LNCaP clone FGC (cell line): ENCODE results near the gene CCR5.
"Not testable (repeated sequence)": the region's sequence is repeated elsewhere in the genome, so short reads cannot be mapped to it uniquely, and the experiment has no call there.

ENCODE experiments used
- DNase-seq: peaks from one replicate; pipeline ENCODE4 v3.0.0-alpha.2; 2011; ENCODE audit warnings: low read depth
- H3K4me3 ChIP-seq: 2 replicates; pipeline ENCODE4 v1.5.1; 2011; ENCODE audit warnings: mild to moderate bottlenecking, low read depth, low read length, control low read depth
- TF ChIP-seq, protein P1 (sequence below): IDR thresholded peaks from 2 replicates; pipeline ENCODE4 v1.5.1; 2012; ENCODE audit warnings: mild to moderate bottlenecking; ENCODE audit not compliant: control insufficient read depth, insufficient read depth; ENCODE audit errors: extremely low read depth

CCR5 gene

DNA sequence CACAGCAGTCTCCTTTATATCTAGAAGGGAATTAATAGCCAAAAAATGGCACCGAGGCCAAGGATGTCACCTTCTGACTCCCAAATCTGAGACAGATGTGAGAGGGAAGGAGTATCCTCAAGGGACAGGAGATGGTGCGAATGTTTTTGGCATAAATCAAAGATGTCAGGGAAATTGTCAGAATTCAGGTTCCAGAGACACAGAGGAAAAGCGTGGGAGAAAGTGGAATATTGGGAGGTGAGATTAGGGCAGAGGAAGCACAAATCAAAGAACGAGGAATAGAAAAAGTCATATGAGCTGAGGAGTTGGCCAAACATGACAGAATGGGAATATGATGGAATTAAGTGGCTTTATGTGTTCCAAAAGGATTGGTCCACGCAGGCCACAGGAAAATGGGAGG lies 30.1 kb downstream of the CCR5 start:
- TF ChIP-seq, protein P1, sequence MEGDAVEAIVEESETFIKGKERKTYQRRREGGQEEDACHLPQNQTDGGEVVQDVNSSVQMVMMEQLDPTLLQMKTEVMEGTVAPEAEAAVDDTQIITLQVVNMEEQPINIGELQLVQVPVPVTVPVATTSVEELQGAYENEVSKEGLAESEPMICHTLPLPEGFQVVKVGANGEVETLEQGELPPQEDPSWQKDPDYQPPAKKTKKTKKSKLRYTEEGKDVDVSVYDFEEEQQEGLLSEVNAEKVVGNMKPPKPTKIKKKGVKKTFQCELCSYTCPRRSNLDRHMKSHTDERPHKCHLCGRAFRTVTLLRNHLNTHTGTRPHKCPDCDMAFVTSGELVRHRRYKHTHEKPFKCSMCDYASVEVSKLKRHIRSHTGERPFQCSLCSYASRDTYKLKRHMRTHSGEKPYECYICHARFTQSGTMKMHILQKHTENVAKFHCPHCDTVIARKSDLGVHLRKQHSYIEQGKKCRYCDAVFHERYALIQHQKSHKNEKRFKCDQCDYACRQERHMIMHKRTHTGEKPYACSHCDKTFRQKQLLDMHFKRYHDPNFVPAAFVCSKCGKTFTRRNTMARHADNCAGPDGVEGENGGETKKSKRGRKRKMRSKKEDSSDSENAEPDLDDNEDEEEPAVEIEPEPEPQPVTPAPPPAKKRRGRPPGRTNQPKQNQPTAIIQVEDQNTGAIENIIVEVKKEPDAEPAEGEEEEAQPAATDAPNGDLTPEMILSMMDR: no peak
- no peak for DNase-seq
- no peak overlapping the region for H3K4me3 ChIP-seq

DNA sequence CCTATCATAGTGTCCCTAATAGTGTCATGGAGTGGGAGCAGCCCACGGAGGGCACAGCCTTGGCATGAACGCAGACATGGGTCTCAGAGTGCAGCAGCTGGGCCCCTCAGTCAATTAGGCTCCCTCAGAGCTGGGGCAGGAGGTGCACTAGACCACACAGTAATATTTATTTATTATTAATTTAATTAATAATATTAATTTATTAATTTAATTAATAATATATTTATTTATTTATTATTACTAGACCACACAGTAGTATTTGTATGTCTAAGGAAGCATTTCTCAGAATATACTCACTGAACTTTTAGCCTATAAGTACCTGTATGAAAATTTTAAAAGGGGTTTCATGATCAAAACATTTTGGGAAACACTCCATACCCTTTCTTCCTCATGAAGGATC lies 30.8 kb downstream of the CCR5 start:
- no peak for DNase-seq
- TF ChIP-seq, protein P1: no peak

DNA sequence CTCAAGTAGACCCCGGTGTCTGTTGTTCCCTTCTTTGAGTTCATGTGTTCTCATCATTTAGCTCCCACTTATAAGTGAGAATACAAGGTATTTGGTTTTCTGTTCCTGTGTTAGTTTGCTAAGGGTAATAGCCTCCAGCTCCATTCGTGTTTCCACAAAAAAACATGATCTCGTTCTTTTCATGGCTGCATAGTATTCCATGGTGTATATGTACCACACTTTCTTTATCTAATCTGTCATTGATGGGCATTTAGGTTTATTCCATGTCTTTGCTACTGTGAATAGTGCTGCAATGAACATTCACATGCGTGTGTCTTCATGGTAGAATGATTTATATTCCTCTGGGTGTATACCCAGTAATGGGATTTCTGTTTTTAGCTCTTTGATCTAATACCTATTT lies 32.2 kb downstream of the CCR5 start:
- H3K4me3 ChIP-seq, DNase-seq: not testable (repeated sequence)

More for the DNA sequence above, 30.8 kb downstream of the CCR5 start:
- no peak overlapping the region for H3K4me3 ChIP-seq

DNA sequence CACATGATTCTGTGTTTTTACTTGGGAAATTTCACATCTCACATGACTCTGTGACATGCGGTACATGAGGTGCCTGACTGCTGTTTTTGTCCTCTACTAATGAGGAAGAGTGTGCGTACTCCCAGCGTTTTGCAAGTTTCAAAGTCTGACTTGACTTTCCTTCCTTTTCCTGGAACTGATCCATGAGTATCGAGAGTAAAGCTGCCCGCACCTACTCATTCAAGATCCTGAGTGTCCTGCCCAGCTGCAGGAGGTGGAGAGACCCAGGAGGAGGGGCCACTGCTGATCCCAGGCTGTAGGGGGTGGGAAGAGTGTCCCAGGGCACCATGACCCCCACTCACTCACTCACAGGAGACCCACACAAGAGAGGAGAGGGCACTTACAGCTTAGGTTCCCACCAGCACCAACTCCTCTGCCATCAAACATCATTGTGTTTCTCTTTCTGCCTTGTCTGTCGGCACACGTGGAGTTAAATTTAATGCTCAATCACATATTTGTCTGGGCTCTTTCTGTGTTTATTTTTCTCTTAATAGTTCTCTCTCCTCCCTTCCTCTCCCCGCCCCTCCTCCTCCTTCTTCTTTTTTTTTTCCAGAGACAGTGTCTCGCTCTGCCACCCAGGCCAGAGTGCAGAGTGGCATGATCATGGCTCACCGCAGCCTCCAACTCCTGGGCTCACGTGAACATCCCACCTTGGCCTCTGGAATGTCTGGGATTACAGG lies 34.7 kb downstream of the CCR5 start:
- TF ChIP-seq, protein P1: no peak
- DNase-seq: peak; percentile 77
- peak overlapping the region; percentile 21 for H3K4me3 ChIP-seq

DNA sequence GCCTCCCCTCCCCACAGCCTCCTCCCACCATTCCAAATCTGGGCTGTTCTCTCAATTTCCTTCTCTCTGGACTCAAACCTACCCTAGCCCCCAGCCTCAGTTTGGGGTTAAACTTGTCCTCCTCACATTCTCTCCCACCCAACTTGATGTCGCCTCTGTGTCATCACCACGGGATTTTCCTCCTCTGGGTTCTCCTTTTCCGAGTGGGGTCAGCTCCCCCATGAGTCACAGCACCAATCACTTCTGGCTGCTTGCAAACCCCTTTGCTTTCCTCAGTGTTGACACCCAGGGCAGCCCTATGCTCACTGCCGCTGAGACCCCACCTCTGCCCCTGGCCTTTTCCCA lies 35.7 kb downstream of the CCR5 start:
- no peak overlapping the region for H3K4me3 ChIP-seq
- no peak for DNase-seq
- TF ChIP-seq, protein P1: no peak

DNA sequence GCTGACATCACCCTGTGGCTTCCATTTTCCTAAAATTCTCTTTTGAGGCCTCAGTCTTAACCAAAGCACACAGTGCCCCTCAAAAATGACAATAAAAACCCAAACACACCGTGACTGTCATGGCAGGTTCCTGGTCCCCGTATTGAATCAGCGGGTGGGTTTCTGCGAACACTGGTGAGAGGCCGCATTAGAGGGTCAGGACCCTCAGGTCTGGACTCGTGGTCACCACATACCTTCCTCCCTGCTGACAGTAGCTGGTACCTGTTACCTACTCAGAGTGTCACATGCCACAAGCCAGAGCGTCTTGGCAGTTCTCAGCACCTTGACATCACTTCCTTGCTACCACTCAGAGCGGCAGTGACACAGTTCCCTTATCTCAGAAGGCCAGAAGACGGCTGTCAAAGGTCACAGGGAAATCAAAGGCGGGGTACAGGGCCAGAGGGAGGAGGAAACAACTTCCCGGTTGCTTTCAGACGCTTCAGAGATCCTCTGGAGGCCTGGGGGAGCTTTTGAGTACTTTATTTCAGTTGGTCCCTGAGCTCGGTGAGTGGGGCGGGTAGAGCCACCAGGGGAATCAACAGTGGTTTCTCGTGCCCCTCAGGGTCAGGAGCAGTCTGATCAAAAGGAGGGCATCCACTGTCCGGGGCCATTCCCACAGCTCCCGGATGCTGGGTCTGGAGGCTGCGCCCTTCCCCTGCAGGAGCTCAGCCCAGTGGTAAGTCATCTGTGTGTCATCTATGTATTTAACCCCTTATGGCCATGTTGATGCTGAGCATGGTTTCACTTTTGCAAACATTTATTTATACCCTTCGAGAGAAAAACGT lies 36.3 kb downstream of the CCR5 start, which contains the start of the genes CCR5AS and CCRL2:
TSS of gene CCR5AS (minus strand) at position 279 of the 824 bp plus-strand sequence.
TSS of gene CCRL2 (plus strand) at position 472 of the 824 bp plus-strand sequence. CDS start 821 bp downstream, outside the sequence.
- no peak within 1 kb of the TSS for H3K4me3 ChIP-seq
- no peak for DNase-seq
- TF ChIP-seq, protein P1: no peak

DNA sequence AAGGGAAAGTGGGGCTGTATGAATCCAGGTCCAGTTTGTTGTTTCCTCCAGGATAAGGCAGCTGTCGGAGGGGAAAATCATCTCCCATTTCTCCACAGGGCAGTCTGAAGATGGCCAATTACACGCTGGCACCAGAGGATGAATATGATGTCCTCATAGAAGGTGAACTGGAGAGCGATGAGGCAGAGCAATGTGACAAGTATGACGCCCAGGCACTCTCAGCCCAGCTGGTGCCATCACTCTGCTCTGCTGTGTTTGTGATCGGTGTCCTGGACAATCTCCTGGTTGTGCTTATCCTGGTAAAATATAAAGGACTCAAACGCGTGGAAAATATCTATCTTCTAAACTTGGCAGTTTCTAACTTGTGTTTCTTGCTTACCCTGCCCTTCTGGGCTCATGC lies 37.2 kb downstream of the CCR5 start:
- TF ChIP-seq, protein P1: no peak
- DNase-seq: no peak
- H3K4me3 ChIP-seq: no peak overlapping the region
